Ascending aorta (tissue), 2 donors: ENCODE measurements around the gene FHOD3. TPM values are rescaled to one million over a fixed set of nuclear protein-coding genes. Genes with fewer than 3 reads are reported as not detected.

Source experiments
- DNase-seq, 2 donors: peaks; one replicate each; pipeline ENCODE4 v3.0.0-alpha.2; 2019; ENCODE audit warnings: low spot score in 2 of 2
- H3K27ac ChIP-seq, 2 donors: fragments of 200-600 bp; sonication (generic); one replicate each; pipeline ENCODE4 v1.5.1; 2016 to 2017; ENCODE audit warnings: mild to moderate bottlenecking in 1 of 2
- H3K27me3 ChIP-seq: fragments of 200-600 bp; sonication (generic); one replicate; pipeline ENCODE4 v1.5.1; 2017
- H3K36me3 ChIP-seq, 2 donors: fragments of 200-600 bp; sonication (generic); one replicate each; pipeline ENCODE4 v1.5.1; 2016
- H3K4me1 ChIP-seq, 2 donors: fragments of 200-600 bp; sonication (generic); one replicate each; pipeline ENCODE4 v1.5.1; 2016 to 2017; ENCODE audit warnings: mild to moderate bottlenecking in 1 of 2
- H3K4me3 ChIP-seq, 2 donors: fragments of 200-600 bp; sonication (generic); one replicate each; pipeline ENCODE4 v1.5.1; 2016 to 2017; ENCODE audit warnings: mild to moderate bottlenecking in 1 of 2
- H3K9me3 ChIP-seq, 2 donors: fragments of 200-600 bp; sonication (generic); one replicate each; pipeline ENCODE4 v1.5.1; 2016
- CTCF ChIP-seq, 3 experiments: fragments of 200-600 bp in 2 of 3; fragments of 450-650 bp in 1 of 3; sonication (generic) in 2 of 3; IDR thresholded peaks; one replicate each; pipeline ENCODE4 v1.5.1; 2016 to 2019; ENCODE audit warnings: antibody characterized with exemption in 3 of 3, mild to moderate bottlenecking in 1 of 3, moderate library complexity in 1 of 3
- intact Hi-C: fragments of 100-400 bp; cut with DNase I; formaldehyde crosslinking; loops from one replicate; pipeline ENCODE4 v1.15.1; 2023
- total RNA-seq: library from RNA; depleted of rRNA; stranded (reverse); fragments of >200 nt; gene quantifications from one replicate; pipeline ENCODE4 v1.1.0, GENCODE V29; 2016

Gene FHOD3
- total RNA-seq, 1 donor from 2014 or later = 12.7 TPM

GRCh38 chr18:36454848-36455458, 157.4 kb downstream of the FHOD3 start:
- Histone ChIP-seq H3K4me1 (peaks cover 3 to 11% of the 10 kb centered on the region in 2 donors), H3K9me3 (no peaks in the 10 kb centered on the region), H3K4me3 (no peak overlapping the region), H3K36me3 (no peaks in the 10 kb centered on the region), H3K27me3 (no peaks in the 10 kb centered on the region), H3K27ac (no peak overlapping the region)
- intact Hi-C loops = no loop called here
- no peak for TF ChIP-seq CTCF (IDR thresholded peaks at IDR 0.05)
- DNase-seq = no peak

- TF ChIP-seq CTCF (IDR thresholded peaks at IDR 0.05) = no peak
- intact Hi-C loops = no loop called here
- no peak for DNase-seq
- H3K4me3 ChIP-seq = no peak overlapping the region
- peaks cover 0 to 11% of the 10 kb centered on the region in 2 donors for H3K4me1 ChIP-seq
- H3K27ac ChIP-seq = no peak overlapping the region
- H3K36me3 ChIP-seq = no peaks in the 10 kb centered on the region
- H3K27me3 ChIP-seq = no peaks in the 10 kb centered on the region
- no peaks in the 10 kb centered on the region for H3K9me3 ChIP-seq
Measured at GRCh38 chr18:36455931-36456330, 158.4 kb downstream of the FHOD3 start.

GRCh38 chr18:36456622-36457021, 159.1 kb downstream of the FHOD3 start:
- Histone ChIP-seq H3K27me3 (no peaks in the 10 kb centered on the region), H3K27ac (no peak overlapping the region)
- no peak for TF ChIP-seq CTCF (IDR thresholded peaks at IDR 0.05)

GRCh38 chr18:36457683-36458082, 160.2 kb downstream of the FHOD3 start:
- Histone ChIP-seq H3K9me3 (no peaks in the 10 kb centered on the region), H3K27me3 (no peaks in the 10 kb centered on the region), H3K4me3 (no peak overlapping the region), H3K4me1 (no peaks in the 10 kb centered on the region), H3K27ac (peak overlapping the region in 1 of 2 donors; percentile 27), H3K36me3 (no peaks in the 10 kb centered on the region)
- no peak for DNase-seq
- TF ChIP-seq CTCF (IDR thresholded peaks at IDR 0.05) = no peak
- intact Hi-C loops = no loop called here

More at GRCh38 chr18:36456622-36457021, 159.1 kb downstream of the FHOD3 start:
- Histone ChIP-seq H3K4me1 (peaks cover 0 to 8% of the 10 kb centered on the region in 2 donors), H3K9me3 (no peaks in the 10 kb centered on the region), H3K4me3 (no peak overlapping the region), H3K36me3 (no peaks in the 10 kb centered on the region)
- no peak for DNase-seq
- intact Hi-C loops = no loop called here

- no peak for TF ChIP-seq CTCF (IDR thresholded peaks at IDR 0.05)
- intact Hi-C loops = no loop called here
- peak in 1 of 2 donors; percentile 33 for DNase-seq
- no peaks in the 10 kb centered on the region for H3K9me3 ChIP-seq
- peak overlapping the region in 1 of 2 donors; percentile 27 for H3K27ac ChIP-seq
- H3K4me3 ChIP-seq = no peak overlapping the region
- H3K4me1 ChIP-seq = no peaks in the 10 kb centered on the region
- no peaks in the 10 kb centered on the region for H3K27me3 ChIP-seq
- no peaks in the 10 kb centered on the region for H3K36me3 ChIP-seq
Measured at GRCh38 chr18:36458306-36458705, 160.8 kb downstream of the FHOD3 start.

- Histone ChIP-seq H3K27me3 (no peaks in the 10 kb centered on the region), H3K4me1 (no peaks in the 10 kb centered on the region), H3K4me3 (no peak overlapping the region), H3K27ac (no peak overlapping the region), H3K36me3 (no peaks in the 10 kb centered on the region), H3K9me3 (no peaks in the 10 kb centered on the region)
- peak in 1 of 2 donors; percentile 19 for DNase-seq
- intact Hi-C loops = no loop called here
- TF ChIP-seq CTCF (IDR thresholded peaks at IDR 0.05) = no peak
Measured at GRCh38 chr18:36459203-36459602, 161.7 kb downstream of the FHOD3 start.
